ENCODE results near the gene MTERF4. TPM values are rescaled to one million over a fixed set of nuclear protein-coding genes. Genes with fewer than 3 reads are reported as not detected.

Gene MTERF4
- total and polyA plus RNA-seq, 2 of the 13 experiments (the other 11 are each of a cell fraction or from before 2014, with no cell fraction given) = 50.5 to 59.8 TPM

DNA sequence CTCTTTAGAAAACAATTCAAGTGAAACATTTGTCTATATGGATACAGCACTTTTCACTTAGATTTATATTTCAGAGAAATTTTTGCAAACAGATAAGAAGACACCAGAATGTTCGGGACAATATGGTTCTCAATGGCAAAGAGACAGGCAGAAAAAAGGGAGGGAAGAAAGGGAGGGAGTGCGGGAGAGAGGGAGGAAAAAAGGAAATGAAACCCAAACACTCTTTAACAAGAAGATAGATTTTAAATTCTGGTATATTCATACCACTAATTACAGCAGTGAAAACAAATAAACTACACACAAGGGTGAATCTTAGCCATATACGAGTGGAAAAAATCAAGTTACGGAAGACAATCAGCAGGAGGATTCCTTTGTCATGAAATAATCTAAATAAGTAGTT, 44.2 kb upstream of the MTERF4 start (continued):
- TF ChIP-seq, protein P1, sequence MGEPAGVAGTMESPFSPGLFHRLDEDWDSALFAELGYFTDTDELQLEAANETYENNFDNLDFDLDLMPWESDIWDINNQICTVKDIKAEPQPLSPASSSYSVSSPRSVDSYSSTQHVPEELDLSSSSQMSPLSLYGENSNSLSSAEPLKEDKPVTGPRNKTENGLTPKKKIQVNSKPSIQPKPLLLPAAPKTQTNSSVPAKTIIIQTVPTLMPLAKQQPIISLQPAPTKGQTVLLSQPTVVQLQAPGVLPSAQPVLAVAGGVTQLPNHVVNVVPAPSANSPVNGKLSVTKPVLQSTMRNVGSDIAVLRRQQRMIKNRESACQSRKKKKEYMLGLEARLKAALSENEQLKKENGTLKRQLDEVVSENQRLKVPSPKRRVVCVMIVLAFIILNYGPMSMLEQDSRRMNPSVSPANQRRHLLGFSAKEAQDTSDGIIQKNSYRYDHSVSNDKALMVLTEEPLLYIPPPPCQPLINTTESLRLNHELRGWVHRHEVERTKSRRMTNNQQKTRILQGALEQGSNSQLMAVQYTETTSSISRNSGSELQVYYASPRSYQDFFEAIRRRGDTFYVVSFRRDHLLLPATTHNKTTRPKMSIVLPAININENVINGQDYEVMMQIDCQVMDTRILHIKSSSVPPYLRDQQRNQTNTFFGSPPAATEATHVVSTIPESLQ (CRISPR knock-in tag; conservative IDR thresholded peaks at IDR 0.05) = no peak
- TF ChIP-seq, protein P2, sequence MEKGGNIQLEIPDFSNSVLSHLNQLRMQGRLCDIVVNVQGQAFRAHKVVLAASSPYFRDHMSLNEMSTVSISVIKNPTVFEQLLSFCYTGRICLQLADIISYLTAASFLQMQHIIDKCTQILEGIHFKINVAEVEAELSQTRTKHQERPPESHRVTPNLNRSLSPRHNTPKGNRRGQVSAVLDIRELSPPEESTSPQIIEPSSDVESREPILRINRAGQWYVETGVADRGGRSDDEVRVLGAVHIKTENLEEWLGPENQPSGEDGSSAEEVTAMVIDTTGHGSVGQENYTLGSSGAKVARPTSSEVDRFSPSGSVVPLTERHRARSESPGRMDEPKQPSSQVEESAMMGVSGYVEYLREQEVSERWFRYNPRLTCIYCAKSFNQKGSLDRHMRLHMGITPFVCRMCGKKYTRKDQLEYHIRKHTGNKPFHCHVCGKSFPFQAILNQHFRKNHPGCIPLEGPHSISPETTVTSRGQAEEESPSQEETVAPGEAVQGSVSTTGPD (CRISPR knock-in tag; IDR thresholded peaks at IDR 0.05) = no peak
- TF ChIP-seq HMG20B (CRISPR knock-in tag; conservative IDR thresholded peaks at IDR 0.05) (no peak), MED1 (CRISPR knock-in tag; IDR thresholded peaks at IDR 0.05) (no peak)
- TF ChIP-seq, protein P3, sequence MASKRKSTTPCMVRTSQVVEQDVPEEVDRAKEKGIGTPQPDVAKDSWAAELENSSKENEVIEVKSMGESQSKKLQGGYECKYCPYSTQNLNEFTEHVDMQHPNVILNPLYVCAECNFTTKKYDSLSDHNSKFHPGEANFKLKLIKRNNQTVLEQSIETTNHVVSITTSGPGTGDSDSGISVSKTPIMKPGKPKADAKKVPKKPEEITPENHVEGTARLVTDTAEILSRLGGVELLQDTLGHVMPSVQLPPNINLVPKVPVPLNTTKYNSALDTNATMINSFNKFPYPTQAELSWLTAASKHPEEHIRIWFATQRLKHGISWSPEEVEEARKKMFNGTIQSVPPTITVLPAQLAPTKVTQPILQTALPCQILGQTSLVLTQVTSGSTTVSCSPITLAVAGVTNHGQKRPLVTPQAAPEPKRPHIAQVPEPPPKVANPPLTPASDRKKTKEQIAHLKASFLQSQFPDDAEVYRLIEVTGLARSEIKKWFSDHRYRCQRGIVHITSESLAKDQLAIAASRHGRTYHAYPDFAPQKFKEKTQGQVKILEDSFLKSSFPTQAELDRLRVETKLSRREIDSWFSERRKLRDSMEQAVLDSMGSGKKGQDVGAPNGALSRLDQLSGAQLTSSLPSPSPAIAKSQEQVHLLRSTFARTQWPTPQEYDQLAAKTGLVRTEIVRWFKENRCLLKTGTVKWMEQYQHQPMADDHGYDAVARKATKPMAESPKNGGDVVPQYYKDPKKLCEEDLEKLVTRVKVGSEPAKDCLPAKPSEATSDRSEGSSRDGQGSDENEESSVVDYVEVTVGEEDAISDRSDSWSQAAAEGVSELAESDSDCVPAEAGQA (IDR thresholded peaks at IDR 0.05; ENCODE audit: low read depth) = no peak
- TF ChIP-seq, protein P3 (CRISPR knock-in tag; IDR thresholded peaks at IDR 0.05; ENCODE audit: borderline replicate concordance) = no peak
- TF ChIP-seq, protein P4, sequence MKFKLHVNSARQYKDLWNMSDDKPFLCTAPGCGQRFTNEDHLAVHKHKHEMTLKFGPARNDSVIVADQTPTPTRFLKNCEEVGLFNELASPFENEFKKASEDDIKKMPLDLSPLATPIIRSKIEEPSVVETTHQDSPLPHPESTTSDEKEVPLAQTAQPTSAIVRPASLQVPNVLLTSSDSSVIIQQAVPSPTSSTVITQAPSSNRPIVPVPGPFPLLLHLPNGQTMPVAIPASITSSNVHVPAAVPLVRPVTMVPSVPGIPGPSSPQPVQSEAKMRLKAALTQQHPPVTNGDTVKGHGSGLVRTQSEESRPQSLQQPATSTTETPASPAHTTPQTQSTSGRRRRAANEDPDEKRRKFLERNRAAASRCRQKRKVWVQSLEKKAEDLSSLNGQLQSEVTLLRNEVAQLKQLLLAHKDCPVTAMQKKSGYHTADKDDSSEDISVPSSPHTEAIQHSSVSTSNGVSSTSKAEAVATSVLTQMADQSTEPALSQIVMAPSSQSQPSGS (CRISPR knock-in tag; IDR thresholded peaks at IDR 0.05) = no peak
